ENCODE data around the gene SKIDA1.
"Not testable (repeated sequence)": the region's sequence is repeated elsewhere in the genome, so short reads cannot be mapped to it uniquely, and the experiment has no call there.

The SKIDA1 gene
- 0.30 reads per million in 2 experiments for total RNA-seq

DNA sequence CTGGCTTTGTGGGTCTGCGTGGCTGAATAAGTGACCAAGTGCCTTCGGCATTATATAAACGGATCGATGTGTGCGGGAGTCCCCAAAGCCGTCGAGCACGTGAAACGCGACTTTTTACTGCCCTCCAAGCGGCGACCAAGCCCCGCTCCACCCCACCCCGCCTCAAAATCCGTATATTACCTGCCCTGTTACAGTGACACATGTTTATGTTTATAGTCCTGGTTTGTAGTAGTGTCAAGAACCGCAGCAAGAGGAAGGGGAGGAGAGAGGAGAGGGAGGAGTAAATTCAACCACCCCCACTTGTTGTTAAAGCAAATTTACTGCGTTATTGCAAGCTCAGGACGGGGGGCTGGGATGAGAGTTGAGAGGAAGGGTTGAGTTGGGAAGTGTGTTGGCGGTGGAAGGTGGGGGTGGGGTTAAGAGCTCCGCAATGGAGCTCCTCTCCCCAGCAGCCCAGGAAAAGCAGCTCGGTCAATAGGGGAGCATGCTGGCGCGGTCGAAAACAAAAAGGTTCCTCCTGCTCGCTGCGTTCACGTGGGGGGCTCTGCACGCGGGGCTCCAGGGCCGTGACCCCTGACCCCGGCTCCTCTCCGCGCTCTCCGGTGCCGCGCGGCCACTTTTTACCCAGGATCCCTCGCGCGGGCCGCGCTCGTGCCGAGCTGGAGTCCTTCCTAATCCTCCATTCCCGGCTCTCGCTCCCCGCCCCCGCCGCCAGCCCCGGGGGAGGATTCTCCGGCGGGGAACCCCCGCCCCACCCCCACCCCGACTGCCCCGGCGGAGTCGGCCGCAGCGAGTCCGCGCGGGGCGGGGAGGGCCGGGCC is at the start of gene SKIDA1:
Gene SKIDA1, minus strand, starts transcription at position 316 of the 821 bp plus-strand sequence. CDS start 7,860 bp downstream, outside the sequence.
- peak; percentile 38 for DNase-seq (ENCODE audit: low read depth)

DNA sequence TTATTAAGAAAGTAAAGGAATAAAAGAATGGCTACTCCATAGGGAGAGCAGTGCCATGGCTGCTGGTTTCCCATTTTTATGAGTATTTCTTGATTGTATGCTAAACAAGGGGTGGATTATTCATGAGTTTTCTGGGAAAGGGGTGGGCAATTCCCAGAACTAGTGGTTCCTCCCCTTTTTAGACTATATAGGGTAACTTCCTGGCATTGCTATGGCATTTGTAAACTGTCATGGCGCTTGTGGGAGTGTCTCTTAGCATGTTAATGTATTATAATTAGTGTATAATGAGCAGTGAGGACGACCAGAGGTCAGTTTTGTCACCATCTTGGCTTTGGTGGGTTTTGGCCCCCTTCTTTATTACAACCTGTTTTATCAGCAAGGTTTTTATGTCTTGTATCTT is 49.0 kb upstream of the SKIDA1 start:
- not testable (repeated sequence) for DNase-seq (ENCODE audit: low read depth)

DNA sequence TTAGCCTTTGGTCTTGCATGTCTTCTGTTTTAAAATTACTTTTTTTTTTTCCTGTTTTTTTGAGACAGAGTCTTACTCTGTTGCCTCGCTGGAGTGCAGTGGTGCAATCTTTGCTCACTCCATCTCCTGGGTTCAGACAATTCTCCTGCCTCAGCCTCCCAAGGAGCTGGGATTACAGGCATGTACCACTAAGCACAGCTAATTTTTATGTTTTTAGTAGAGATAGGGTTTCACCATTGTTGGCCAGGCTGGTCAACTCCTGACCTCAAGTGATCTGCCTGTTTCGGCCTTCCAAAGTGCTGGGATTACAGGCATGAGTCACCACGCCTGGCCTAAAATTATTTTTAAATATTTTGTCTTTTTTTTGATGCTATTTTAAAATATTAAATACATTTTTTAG is 47.1 kb upstream of the SKIDA1 start:
- DNase-seq (ENCODE audit: low read depth): no peak

DNA sequence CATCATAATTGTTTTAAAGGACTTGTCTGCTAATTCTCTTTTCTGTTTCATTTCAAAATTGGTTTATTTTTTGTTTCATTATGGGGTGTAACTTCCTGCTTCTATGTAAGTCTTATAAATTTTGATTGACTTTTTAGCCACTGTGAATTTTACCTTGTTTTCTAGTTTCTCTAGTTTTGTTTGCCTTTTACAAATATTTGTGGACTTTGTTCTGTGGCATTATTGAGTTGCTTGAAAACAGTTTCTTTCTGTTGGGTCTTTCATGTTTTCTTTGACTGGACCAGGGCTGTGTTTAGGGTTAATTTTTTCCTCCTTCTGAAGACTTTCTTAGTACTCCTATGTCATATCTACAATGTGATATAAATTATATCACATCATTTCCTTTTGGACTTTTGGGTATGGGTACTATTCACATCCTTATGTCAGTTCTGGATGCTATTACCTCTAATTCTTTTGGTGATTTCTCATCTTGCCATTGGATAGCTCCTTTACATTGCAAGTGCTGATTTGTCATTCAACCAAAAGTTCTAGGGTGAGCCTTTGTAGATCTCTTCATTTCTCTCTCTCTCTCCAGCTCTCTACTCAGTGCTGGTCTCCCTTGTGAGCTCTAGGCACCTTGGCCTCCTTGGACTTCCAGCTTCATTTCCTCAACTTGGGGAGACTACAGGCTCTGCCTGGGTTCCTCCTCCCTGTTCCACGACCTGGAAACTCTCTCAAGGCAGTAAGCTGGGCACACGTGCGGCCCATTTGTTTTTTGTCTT is 45.5 kb upstream of the SKIDA1 start:
- no peak for DNase-seq (ENCODE audit: low read depth)

DNA sequence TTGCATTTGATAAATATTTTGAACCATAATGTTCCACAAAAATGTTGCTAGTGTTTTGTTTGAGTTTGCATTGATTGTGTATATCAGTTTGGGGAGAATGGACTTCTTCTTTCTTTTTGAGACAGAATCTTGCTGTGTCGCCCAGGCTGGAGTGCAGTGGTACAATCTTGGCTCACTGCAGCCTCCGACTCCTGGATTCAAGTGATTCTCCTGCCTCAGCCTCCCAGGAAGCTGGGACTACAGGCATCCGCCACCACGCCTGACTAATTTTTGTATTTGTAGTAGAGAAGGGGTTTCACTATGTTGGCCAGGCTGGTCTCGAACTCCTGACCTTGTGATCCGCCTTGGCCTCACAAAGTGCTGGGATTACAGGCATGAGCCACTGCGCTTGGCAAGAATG is 33.5 kb upstream of the SKIDA1 start:
- DNase-seq (ENCODE audit: low read depth): not testable (repeated sequence)

DNA sequence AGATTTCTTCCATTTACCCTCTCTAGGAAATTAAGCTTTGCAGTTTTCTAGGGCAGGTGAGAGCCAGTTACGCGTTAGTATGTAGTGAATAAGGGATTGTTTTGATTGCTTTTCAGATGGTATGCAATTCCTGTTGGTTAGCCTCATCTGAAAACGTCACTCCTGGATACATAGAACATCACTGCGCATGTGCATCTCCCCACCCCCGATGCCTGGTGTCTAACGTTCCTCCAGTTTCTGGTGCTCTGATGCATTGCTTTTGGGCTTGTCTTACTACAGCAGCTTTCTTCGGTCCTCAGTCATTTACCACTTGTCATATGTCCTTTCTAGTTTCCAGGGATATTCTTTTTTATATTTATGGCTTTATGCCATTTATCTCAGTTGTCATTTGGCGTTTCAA is 31.0 kb upstream of the SKIDA1 start:
- no peak for DNase-seq (ENCODE audit: low read depth)

DNA sequence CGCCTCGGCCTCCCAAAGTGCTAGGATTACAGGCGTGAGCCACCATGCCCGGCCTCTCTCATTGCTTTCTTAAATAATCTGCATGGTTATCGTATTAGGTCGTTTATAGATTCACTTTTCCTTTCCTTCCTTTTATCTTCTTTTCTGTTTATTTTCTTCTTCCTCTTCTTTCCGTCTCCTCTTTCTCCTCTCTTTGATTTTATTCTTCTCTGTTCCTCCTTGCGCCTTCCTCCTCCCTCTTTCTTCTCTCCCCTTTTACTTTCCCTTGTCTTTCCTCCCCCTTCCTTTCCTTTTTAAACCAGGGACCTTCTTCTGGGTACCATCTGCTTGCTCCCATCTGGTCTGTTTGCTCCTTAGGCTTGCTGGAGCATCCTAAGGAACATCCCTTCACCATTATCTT is 27.2 kb upstream of the SKIDA1 start:
- no peak for DNase-seq (ENCODE audit: low read depth)

DNA sequence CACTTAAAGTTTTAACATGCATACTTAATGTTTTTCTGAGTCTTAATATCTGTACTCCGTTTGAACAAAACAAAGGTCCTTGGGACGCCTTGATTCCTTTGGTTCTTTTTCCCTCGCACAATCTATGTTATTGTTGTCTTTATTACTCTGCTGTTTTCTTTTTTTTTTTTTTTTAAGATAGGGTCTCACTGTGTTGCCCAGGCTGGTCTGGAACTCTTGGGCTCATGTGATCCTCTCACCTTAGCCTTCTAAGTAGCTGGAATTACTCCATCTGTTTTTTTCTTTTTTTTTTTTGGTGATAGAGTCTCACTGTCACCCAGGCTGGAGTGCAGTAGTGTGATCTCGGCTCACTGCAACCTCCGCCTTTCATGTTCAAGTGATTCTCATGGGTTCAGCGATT is 21.8 kb upstream of the SKIDA1 start:
- no peak for DNase-seq (ENCODE audit: low read depth)

DNA sequence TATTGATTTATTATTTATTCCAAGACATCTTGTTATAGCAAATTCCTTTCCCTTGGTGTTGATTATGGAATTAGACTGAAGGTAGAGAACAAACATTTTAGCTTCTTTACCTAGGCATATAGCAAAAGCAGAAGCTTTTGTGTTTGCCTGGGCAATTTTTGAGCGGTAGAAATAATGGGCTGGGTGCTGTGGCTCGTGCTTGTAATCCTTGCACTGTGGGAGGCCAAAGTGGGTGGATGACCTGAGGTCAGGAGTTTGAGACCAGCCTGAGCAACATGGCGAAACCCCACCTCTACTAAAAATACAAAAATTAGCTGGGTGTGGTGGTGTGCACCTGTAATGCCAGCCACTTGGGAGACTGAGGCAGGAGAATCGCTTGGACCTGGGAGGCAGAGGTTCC is 15.2 kb upstream of the SKIDA1 start:
- not testable (repeated sequence) for DNase-seq (ENCODE audit: low read depth)

DNA sequence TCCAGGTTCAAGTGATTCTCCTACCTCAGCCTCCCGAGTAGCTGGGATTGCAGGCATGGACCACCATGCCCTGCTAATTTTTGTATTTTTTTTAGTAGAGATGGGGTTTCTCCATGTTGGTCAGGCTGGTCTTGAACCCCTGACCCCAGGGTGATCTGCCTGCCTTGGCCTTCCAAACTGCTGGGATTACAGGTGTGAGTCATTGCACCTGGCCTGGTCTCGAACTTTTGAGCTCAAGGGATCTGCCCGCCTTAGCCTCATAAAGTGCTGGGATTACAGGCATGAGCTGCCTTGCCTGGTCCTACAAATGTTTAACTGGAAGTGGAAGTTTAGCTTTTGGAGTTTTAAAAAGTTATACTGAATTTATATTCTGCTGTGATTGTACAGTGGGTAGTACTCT is 11.4 kb upstream of the SKIDA1 start:
- DNase-seq (ENCODE audit: low read depth): no peak

DNA sequence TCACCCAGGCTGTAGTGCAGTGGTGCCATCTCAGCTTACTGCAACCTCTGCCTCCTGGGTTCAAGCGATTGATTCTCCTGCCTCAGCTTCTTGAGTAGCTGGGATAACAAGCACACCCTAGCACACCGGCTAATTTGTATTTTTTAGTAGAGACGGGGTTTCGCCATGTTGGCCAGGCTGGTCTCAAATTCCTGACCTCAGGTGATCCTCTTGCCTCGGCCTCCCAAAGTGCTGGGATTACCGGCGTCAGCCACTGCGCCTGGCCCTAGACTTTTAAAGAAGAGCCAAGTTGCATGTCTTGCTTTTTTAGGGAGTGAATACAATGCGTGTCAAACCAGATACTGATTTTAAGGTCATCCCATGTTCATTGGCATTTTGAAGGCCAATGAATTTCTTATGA is 10.5 kb upstream of the SKIDA1 start:
- not testable (repeated sequence) for DNase-seq (ENCODE audit: low read depth)

DNA sequence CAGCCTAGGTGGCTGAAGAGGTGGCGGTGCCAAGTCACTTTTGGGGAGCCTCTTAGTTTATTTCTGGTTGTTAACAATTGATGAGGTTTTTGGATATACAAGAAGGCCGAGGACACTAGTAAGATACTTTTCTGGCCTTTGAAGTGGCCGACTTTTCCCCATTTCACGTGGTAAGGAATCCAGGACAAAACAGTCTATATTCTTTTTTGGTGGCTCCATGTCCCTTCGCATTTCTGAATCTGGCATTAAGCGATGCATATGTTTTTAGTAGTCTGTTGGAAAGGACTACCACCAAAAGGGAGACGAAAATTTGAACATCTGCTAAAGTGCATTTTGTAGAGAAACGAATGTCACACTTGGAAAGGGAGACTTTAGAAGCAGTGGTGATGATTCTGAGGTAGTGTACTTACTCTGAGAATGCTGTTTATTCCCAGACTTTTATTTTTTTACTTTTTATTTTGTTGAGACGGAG is 10.0 kb upstream of the SKIDA1 start:
- no peak for DNase-seq (ENCODE audit: low read depth)

DNA sequence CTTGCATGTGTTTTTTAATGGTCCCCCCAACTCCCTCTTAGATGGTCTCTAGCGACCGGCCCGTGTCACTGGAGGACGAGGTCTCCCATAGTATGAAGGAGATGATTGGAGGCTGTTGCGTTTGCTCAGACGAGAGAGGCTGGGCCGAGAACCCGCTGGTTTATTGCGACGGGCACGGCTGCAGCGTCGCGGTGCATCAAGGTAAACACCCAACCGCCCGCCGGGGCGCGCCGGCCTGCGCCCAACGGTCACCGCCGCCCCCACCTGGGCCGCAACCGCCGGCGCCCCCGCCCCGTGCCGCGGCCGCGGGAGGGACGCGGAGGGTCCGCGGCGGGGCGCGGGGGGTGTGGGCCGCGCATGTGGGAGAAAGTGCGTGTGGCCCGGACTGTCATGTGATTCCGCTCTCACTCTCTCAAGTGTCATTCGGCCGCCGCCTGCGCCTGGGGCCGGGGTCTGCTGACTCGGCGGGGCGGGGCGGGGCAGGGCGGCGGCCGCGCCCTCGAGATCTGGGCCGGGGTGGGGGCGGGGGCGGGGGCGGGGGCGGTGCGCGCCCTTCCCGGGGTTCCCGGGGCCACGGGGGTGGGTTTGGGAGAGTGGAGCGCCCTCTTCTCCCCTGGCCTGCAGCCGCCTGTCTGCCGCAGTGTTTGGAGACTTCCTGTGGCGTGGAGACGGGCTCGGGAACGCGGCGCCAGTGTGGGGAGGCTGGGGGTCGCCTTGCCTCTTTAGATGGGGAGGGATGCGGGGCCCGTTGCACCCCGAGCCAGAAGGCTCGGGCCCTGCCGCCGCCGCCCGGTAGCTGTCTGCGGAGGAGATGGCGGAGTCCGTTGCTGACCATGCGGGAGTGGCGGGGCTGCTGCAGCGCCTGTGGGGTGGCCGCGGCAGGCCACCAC is 9.4 kb upstream of the SKIDA1 start:
- DNase-seq (ENCODE audit: low read depth): peak; percentile 44

DNA sequence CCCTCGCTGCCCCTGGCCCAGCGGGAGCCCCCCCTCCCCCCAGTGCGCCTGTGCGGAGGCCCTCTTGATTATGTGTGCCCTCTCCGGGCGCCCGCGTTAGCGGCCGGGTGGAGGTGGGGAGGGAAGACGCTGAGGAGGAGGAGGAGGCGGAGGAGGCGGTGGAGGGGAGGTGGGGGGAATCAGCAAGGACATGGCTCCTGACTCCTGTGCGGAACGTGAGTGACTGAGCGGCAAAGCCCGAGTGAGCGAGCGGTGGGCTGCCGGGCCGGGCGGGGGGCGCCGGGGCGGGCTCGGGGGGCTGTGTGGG is 8.8 kb upstream of the SKIDA1 start:
- no peak for DNase-seq (ENCODE audit: low read depth)

DNA sequence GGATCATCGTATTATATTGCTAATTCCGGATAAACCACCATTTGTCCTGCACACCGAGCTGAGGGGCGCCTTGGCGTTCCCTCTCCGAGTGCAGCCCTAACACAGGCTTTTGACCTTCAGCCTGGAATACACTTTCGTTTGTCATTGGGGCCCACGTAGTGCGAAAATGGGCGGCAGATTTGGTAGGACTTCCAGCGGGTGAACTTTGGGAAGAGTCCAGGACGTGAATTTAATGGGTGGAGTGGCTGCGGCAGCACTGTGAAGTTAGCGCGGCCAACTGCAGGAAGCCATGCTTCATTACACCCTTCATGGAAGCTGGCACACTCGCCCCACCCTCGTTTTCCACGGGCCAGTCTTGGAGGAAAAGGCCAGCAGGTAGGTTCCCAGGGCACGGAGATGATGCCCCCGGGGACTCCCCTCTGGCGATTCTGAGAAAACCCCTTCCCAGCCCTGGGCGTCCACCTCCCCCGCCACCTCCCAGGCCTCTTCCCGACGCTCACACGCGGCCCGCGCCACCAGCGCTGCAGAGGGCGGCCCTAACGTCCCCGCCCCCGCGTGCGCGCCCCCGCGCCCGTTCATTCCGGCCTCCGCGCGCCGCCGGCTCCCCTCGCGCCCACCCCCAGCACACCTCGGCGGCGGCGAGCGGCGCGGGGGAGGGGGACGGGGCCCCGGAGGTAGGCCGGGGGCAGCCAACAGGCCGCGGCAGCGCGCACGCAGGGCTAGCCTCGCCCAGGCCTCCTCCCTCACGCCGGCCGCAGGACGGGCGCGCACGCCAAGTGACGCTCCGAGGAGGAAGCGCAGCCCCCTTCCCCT is 8.2 kb upstream of the SKIDA1 start, which contains the start of gene MLLT10:
Gene MLLT10, plus strand, starts transcription at position 766 of the 813 bp plus-strand sequence. CDS start 413 bp downstream, outside the sequence.
- DNase-seq (ENCODE audit: low read depth): peak; percentile 88

DNA sequence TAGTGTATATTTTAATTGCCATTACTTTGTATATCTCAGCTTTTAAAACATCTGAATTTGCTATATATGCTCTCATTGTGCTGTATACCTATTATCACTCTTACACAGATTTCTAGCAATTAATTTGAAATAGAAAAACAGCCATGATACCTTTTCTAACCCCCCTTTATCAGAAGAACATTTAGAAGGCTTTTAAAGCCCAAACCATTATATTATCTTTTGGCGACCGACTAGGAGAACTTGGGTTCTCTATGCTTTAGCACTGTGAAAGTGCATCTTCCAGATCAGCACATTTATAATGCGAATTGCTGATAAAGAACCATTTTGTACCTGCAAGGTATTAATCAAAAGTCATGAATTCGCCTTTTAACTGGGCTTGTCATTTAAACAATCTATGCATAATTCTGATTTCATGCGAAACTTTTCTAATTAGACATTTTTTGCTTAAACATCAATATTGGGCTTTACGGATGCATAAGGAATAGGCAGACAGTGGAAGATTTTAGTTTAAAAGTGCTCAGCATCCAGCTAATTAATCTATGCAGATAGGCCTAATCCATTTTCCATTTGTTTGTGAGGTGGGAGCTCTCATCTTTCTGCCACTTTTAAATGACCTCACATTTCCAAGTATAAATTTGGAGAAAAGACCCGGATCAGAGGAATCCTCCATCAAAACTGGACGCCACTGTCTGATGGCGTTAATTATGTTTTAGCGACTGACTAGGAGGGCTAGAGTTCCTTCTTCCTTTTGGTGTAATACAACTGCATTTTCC is 7.4 kb upstream of the SKIDA1 start:
- no peak for DNase-seq (ENCODE audit: low read depth)

DNA sequence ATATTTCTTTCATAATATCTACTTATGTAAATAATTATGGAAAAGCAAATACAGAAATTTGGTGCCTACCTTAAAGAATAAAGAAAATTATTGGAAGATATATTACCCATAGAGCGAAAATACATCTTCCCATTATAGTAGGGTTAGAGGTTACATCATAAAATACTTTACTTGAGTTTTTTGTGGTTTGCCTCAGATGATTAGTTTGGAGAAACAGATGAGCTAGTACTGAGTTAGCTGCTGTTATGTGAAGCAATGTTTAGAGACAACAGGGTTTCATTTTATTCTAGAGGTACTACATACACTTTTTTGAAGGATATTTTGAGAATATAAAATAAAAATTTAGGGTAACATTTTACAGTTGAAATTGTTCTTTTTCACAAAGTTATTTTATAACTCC is 5.7 kb upstream of the SKIDA1 start:
- DNase-seq (ENCODE audit: low read depth): no peak

DNA sequence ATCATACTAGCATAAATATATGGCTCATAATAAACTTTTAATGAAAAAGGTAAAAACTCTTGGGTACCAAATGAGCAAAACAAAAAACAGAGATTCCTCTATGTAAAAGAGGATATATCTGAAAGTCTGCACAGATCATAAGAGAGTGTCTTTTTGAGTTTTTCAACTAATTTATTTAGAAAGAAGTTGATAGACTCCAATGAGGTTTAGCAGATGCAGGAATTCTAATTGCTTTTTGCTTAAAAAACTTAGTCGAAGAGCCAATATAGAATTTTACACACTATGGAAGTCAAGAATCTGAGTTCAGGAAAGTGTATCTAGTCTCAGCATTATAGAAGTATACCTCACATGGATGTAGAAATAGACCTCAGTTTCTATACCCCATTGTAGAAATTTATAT is 5.2 kb upstream of the SKIDA1 start:
- DNase-seq (ENCODE audit: low read depth): no peak

DNA sequence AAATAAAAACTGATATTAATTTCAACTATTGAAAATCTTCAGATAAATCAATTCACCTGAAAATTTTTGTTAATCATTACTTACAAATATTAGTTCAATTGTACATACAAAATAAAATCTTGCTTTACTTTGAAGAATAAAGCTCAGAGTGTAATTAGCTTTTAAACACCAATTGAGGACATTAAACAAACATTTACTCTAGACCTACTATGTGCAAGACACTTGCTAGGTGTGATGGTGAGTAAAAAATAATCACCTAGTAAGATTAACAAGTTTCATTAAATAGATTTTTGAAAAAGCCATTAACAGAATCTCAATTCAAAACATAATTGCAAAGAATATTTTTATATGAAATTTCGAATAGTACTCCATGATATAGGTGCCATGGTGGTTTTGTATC is 4.7 kb upstream of the SKIDA1 start:
- no peak for DNase-seq (ENCODE audit: low read depth)

Measured in T follicular helper cell (primary cell).